NCI-H1105 (cell line): ENCODE data around the gene KRTAP20-2.

Experiments used
- DNase-seq: peaks from one replicate; lab custom pipeline; 2025; lab: John Stamatoyannopoulos, UW

KRTAP20-2 gene

GRCh38 chr21:30634906-30635305 is at the start of gene KRTAP20-2:
KRTAP20-2 (plus strand) TSS chr21:30635206; CDS start chr21:30635264, 58 bp downstream.
- no peak for DNase-seq

GRCh38 chr21:30590297-30590696 is 44.7 kb upstream of the KRTAP20-2 start, which contains the start of gene KRTAP22-2:
KRTAP22-2 (minus strand) TSS chr21:30590397.
- no peak for DNase-seq

GRCh38 chr21:30592140-30592539 is 42.9 kb upstream of the KRTAP20-2 start, which contains the start of gene KRTAP6-3:
KRTAP6-3 (plus strand) TSS chr21:30592440; CDS start chr21:30592446, 6 bp downstream.
- no peak for DNase-seq

GRCh38 chr21:30598802-30599201 is 36.2 kb upstream of the KRTAP20-2 start, which contains the start of gene KRTAP6-2:
KRTAP6-2 (minus strand) TSS chr21:30598902; CDS start chr21:30598874, 28 bp downstream.
- no peak for DNase-seq

GRCh38 chr21:30600787-30601186 is 34.2 kb upstream of the KRTAP20-2 start, which contains the start of gene KRTAP22-1:
KRTAP22-1 (plus strand) TSS chr21:30601087.
- no peak for DNase-seq

- no peak for DNase-seq
Measured at GRCh38 chr21:30605968-30606367, 29.0 kb upstream of the KRTAP20-2 start.

- DNase-seq: no peak
Measured at GRCh38 chr21:30612132-30612531, 22.9 kb upstream of the KRTAP20-2 start.

- DNase-seq: no peak
Measured at GRCh38 chr21:30613836-30614235, 21.2 kb upstream of the KRTAP20-2 start, which contains the start of gene KRTAP6-1. KRTAP6-1 (minus strand) TSS chr21:30613930; CDS start chr21:30613904, 26 bp downstream.

GRCh38 chr21:30615199-30615598 is 19.8 kb upstream of the KRTAP20-2 start:
- no peak for DNase-seq

- DNase-seq: no peak
Measured at GRCh38 chr21:30616125-30616524, 18.9 kb upstream of the KRTAP20-2 start, which contains the start of gene KRTAP20-1. KRTAP20-1 (plus strand) TSS chr21:30616425; CDS start chr21:30616455, 30 bp downstream.

GRCh38 chr21:30620080-30620479 is 14.9 kb upstream of the KRTAP20-2 start:
- DNase-seq: no peak

- no peak for DNase-seq
Measured at GRCh38 chr21:30620522-30620921, 14.5 kb upstream of the KRTAP20-2 start, which contains the start of gene KRTAP20-4. KRTAP20-4 (plus strand) TSS chr21:30620627.

GRCh38 chr21:30623362-30623761 is 11.6 kb upstream of the KRTAP20-2 start:
- DNase-seq: no peak

GRCh38 chr21:30625449-30626165 is 9.4 kb upstream of the KRTAP20-2 start:
- no peak for DNase-seq

- no peak for DNase-seq
Measured at GRCh38 chr21:30628109-30628508, 6.9 kb upstream of the KRTAP20-2 start.

- DNase-seq: no peak
Measured at GRCh38 chr21:30629200-30629599, 5.8 kb upstream of the KRTAP20-2 start.

- no peak for DNase-seq
Measured at GRCh38 chr21:30638686-30639085, 3.7 kb downstream of the KRTAP20-2 start.

- DNase-seq: no peak
Measured at GRCh38 chr21:30642564-30642963, 7.6 kb downstream of the KRTAP20-2 start, which contains the start of gene KRTAP20-3. KRTAP20-3 (plus strand) TSS chr21:30642864.

- DNase-seq: no peak
Measured at GRCh38 chr21:30646904-30647414, 12.0 kb downstream of the KRTAP20-2 start.

- no peak for DNase-seq
Measured at GRCh38 chr21:30652891-30653290, 17.9 kb downstream of the KRTAP20-2 start.

GRCh38 chr21:30668776-30669175 is 33.8 kb downstream of the KRTAP20-2 start:
- DNase-seq: no peak

- no peak for DNase-seq
Measured at GRCh38 chr21:30672985-30673650, 38.1 kb downstream of the KRTAP20-2 start.
